ENCODE results near the gene GCSH. TPM values are rescaled to one million over a fixed set of nuclear protein-coding genes. Genes with fewer than 3 reads are reported as not detected.
"Not testable (repeated sequence)": the region's sequence is repeated elsewhere in the genome, so short reads cannot be mapped to it uniquely, and the experiment has no call there.

Gene GCSH
- total RNA-seq, 1 donor from 2014 or later: 5.0 TPM

GRCh38 chr16:81123092-81123852 lies 27.1 kb upstream of the GCSH start:
- no peaks in the 10 kb centered on the region for H3K4me1 ChIP-seq
- H3K27ac ChIP-seq: no peak overlapping the region
- H3K4me3 ChIP-seq: no peak overlapping the region
- DNase-seq (ENCODE audit: low spot score in 2 of 2): no peak
- no peaks in the 10 kb centered on the region for H3K9me3 ChIP-seq
- intact Hi-C loops (cut with DNase I): no loop called here
- H3K27me3 ChIP-seq: no peaks in the 10 kb centered on the region
- no peak for TF ChIP-seq CTCF (IDR thresholded peaks at IDR 0.05)
- H3K36me3 ChIP-seq: no peaks in the 10 kb centered on the region

GRCh38 chr16:81121474-81121990 lies 25.3 kb upstream of the GCSH start:
- Histone ChIP-seq H3K36me3 (no peaks in the 10 kb centered on the region), H3K4me3 (no peak overlapping the region), H3K9me3 (no peaks in the 10 kb centered on the region), H3K4me1 (no peaks in the 10 kb centered on the region), H3K27ac (no peak overlapping the region), H3K27me3 (no peaks in the 10 kb centered on the region)
- intact Hi-C loops (cut with DNase I): no loop called here
- no peak for DNase-seq (ENCODE audit: low spot score in 2 of 2)
- TF ChIP-seq CTCF (IDR thresholded peaks at IDR 0.05): no peak

- intact Hi-C loops (cut with DNase I): no loop called here
- Histone ChIP-seq H3K36me3 (no peaks in the 10 kb centered on the region), H3K4me1 (no peaks in the 10 kb centered on the region), H3K4me3 (no peak overlapping the region), H3K27ac (no peak overlapping the region), H3K27me3 (no peaks in the 10 kb centered on the region), H3K9me3 (no peaks in the 10 kb centered on the region)
- TF ChIP-seq CTCF (IDR thresholded peaks at IDR 0.05): no peak
- no peak for DNase-seq (ENCODE audit: low spot score in 2 of 2)
These were observed 21.2 kb upstream of the GCSH start for GRCh38 chr16:81117436-81117835.

GRCh38 chr16:81116285-81116684 lies 20.1 kb upstream of the GCSH start:
- Histone ChIP-seq H3K27me3 (no peaks in the 10 kb centered on the region), H3K9me3 (no peaks in the 10 kb centered on the region), H3K4me3 (no peak overlapping the region), H3K4me1 (no peaks in the 10 kb centered on the region), H3K36me3 (no peaks in the 10 kb centered on the region), H3K27ac (no peak overlapping the region)
- TF ChIP-seq CTCF (IDR thresholded peaks at IDR 0.05): no peak
- intact Hi-C loops (cut with DNase I): no loop called here
- no peak for DNase-seq (ENCODE audit: low spot score in 2 of 2)

- no peak overlapping the region for H3K27ac ChIP-seq
- H3K27me3 ChIP-seq: no peaks in the 10 kb centered on the region
- no peak overlapping the region for H3K4me3 ChIP-seq
- no peaks in the 10 kb centered on the region for H3K36me3 ChIP-seq
- intact Hi-C loops (cut with DNase I): no loop called here
- TF ChIP-seq CTCF (IDR thresholded peaks at IDR 0.05): no peak
- no peaks in the 10 kb centered on the region for H3K4me1 ChIP-seq
- no peak for DNase-seq (ENCODE audit: low spot score in 2 of 2)
- no peaks in the 10 kb centered on the region for H3K9me3 ChIP-seq
These were observed 16.3 kb upstream of the GCSH start for GRCh38 chr16:81112453-81112852.

- H3K36me3 ChIP-seq; intact Hi-C loops (cut with DNase I); H3K9me3 ChIP-seq; H3K4me3 ChIP-seq; H3K27me3 ChIP-seq; H3K27ac ChIP-seq; H3K4me1 ChIP-seq; DNase-seq (ENCODE audit: low spot score in 2 of 2): not testable (repeated sequence)
These were observed 13.1 kb upstream of the GCSH start for GRCh38 chr16:81109274-81109673.
